Mucosa of stomach (tissue), 1 donor: ENCODE results near the gene UVSSA.
"Not testable (repeated sequence)": the region's sequence is repeated elsewhere in the genome, so short reads cannot be mapped to it uniquely, and the experiment has no call there.

Experiments
- H3K27me3 ChIP-seq: one replicate; pipeline ENCODE4 v1.7.0; 2013; ENCODE audit warnings: mild to moderate bottlenecking, low read length; ENCODE audit not compliant: control insufficient read depth, insufficient read depth
- H3K36me3 ChIP-seq: one replicate; pipeline ENCODE4 v1.7.0; 2013; ENCODE audit warnings: low read length; ENCODE audit not compliant: control insufficient read depth, insufficient read depth
- H3K4me1 ChIP-seq: one replicate; pipeline ENCODE4 v1.7.0; 2013; ENCODE audit warnings: mild to moderate bottlenecking, low read length; ENCODE audit not compliant: control insufficient read depth, insufficient read depth
- H3K4me3 ChIP-seq: one replicate; pipeline ENCODE4 v1.7.0; 2013; ENCODE audit warnings: low read length
- H3K9ac ChIP-seq: one replicate; pipeline ENCODE4 v1.7.0; 2013; ENCODE audit warnings: mild to moderate bottlenecking, low read length, moderate library complexity
- H3K9me3 ChIP-seq: one replicate; pipeline ENCODE4 v1.7.0; 2013; ENCODE audit warnings: mild to moderate bottlenecking, low read length, moderate library complexity; ENCODE audit not compliant: control insufficient read depth
- donor health status: Pancreatic carcinoma.

Gene UVSSA

GRCh38 chr4:1381944-1382541, 35.0 kb downstream of the UVSSA start:
- H3K4me1 ChIP-seq = no peaks in the 10 kb centered on the region
- no peaks in the 10 kb centered on the region for H3K36me3 ChIP-seq
- no peaks in the 10 kb centered on the region for H3K27me3 ChIP-seq
- no peak overlapping the region for H3K9ac ChIP-seq
- no peak overlapping the region for H3K4me3 ChIP-seq
- H3K9me3 ChIP-seq = no peaks in the 10 kb centered on the region

GRCh38 chr4:1382776-1383727, 36.0 kb downstream of the UVSSA start:
- no peak overlapping the region for H3K4me3 ChIP-seq
- no peaks in the 10 kb centered on the region for H3K4me1 ChIP-seq
- no peak overlapping the region for H3K9ac ChIP-seq
- H3K27me3 ChIP-seq = no peaks in the 10 kb centered on the region
- H3K36me3 ChIP-seq = no peaks in the 10 kb centered on the region
- no peaks in the 10 kb centered on the region for H3K9me3 ChIP-seq

GRCh38 chr4:1383728-1384591, 37.0 kb downstream of the UVSSA start:
- no peaks in the 10 kb centered on the region for H3K36me3 ChIP-seq
- H3K4me1 ChIP-seq = no peaks in the 10 kb centered on the region
- H3K9ac ChIP-seq = no peak overlapping the region
- H3K9me3 ChIP-seq = no peaks in the 10 kb centered on the region
- H3K4me3 ChIP-seq = no peak overlapping the region
- H3K27me3 ChIP-seq = no peaks in the 10 kb centered on the region

GRCh38 chr4:1384675-1385372, 37.8 kb downstream of the UVSSA start:
- no peaks in the 10 kb centered on the region for H3K27me3 ChIP-seq
- no peaks in the 10 kb centered on the region for H3K4me1 ChIP-seq
- H3K4me3 ChIP-seq = no peak overlapping the region
- no peaks in the 10 kb centered on the region for H3K36me3 ChIP-seq
- no peak overlapping the region for H3K9ac ChIP-seq
- H3K9me3 ChIP-seq = no peaks in the 10 kb centered on the region

GRCh38 chr4:1385373-1386340, 38.6 kb downstream of the UVSSA start:
- no peaks in the 10 kb centered on the region for H3K9me3 ChIP-seq
- H3K9ac ChIP-seq = no peak overlapping the region
- H3K27me3 ChIP-seq = no peaks in the 10 kb centered on the region
- H3K4me1 ChIP-seq = no peaks in the 10 kb centered on the region
- H3K36me3 ChIP-seq = no peaks in the 10 kb centered on the region
- H3K4me3 ChIP-seq = no peak overlapping the region

- not testable (repeated sequence) for H3K4me1 ChIP-seq, H3K9me3 ChIP-seq, H3K9ac ChIP-seq, H3K4me3 ChIP-seq, H3K36me3 ChIP-seq, H3K27me3 ChIP-seq
Observed at GRCh38 chr4:1393363-1393762, 46.4 kb downstream of the UVSSA start.

- no peak overlapping the region for H3K9ac ChIP-seq
- no peaks in the 10 kb centered on the region for H3K36me3 ChIP-seq
- no peaks in the 10 kb centered on the region for H3K4me1 ChIP-seq
- H3K27me3 ChIP-seq = no peaks in the 10 kb centered on the region
- no peak overlapping the region for H3K4me3 ChIP-seq
- H3K9me3 ChIP-seq = no peaks in the 10 kb centered on the region
Observed at GRCh38 chr4:1393866-1394265, 46.9 kb downstream of the UVSSA start.

GRCh38 chr4:1394554-1395388, 47.8 kb downstream of the UVSSA start:
- H3K27me3 ChIP-seq, H3K4me1 ChIP-seq, H3K4me3 ChIP-seq, H3K9ac ChIP-seq, H3K9me3 ChIP-seq, H3K36me3 ChIP-seq: not testable (repeated sequence)

- peaks cover 13% of the 10 kb centered on the region for H3K27me3 ChIP-seq
- not testable (repeated sequence) for H3K4me1 ChIP-seq, H3K4me3 ChIP-seq, H3K9ac ChIP-seq, H3K36me3 ChIP-seq, H3K9me3 ChIP-seq
Observed at GRCh38 chr4:1395389-1395820, 48.4 kb downstream of the UVSSA start.

- Histone ChIP-seq H3K9me3 (no peaks in the 10 kb centered on the region), H3K4me3 (no peak overlapping the region), H3K9ac (no peak overlapping the region), H3K36me3 (no peaks in the 10 kb centered on the region), H3K4me1 (no peaks in the 10 kb centered on the region), H3K27me3 (peaks cover 19% of the 10 kb centered on the region)
Observed at GRCh38 chr4:1395941-1396805, 49.2 kb downstream of the UVSSA start.
